K562 (cell line): ENCODE results near the gene VTA1. TPM values are rescaled to one million over a fixed set of nuclear protein-coding genes. Genes with fewer than 3 reads are reported as not detected.

Experiments used
- ATAC-seq: fragments of 200-7000 bp; cut with Tn5 transposase; 3 replicates; pipeline ENCODE4 v1.9.1; 2020; ENCODE audit warnings: moderate library complexity
- BruUV-seq: library from RNA; stranded (reverse); fragments of 400-500 nt; replicated peaks from 2 replicates; lab custom pipeline; 2021; lab: Mats Ljungman, UMichigan
- CTCF ChIA-PET: fragments of 300-600 bp; formaldehyde crosslinking; extraction: SDS; loops from one replicate; lab custom pipeline; 2021; ENCODE audit warnings: low intra/inter-chr PET ratio; lab: Yijun Ruan, JAX
- POLR2A ChIA-PET: fragments of 300-600, 350-650 bp; sonication (Branson Sonifier 250); formaldehyde crosslinking; extraction: SDS; loops from one replicate; lab custom pipeline; 2021; ENCODE audit warnings: antibody characterized with exemption, inconsistent platforms; lab: Yijun Ruan, JAX
- DNase-seq, 4 experiments: peaks; one replicate each; pipeline versions ENCODE4 v3.0.0 to v3.0.0-alpha.2; 2011 to 2018; ENCODE audit warnings: low spot score in 3 of 4, mixed read lengths in 3 of 4; ENCODE audit errors: extremely low read depth in 1 of 4
- FAIRE-seq: peaks from 2 replicates; lab custom pipeline; 2011; peaks lifted over from hg19 to GRCh38; lab: Jason Lieb, UNC
- H2AFZ ChIP-seq: 2 replicates; pipeline ENCODE4 v1.6.0; 2011; ENCODE audit warnings: low read depth, low read length, control low read depth, inconsistent platforms
- H3K27ac ChIP-seq: fragments of 200-600 bp; 3 replicates; pipeline ENCODE4 v1.8.0; 2011; ENCODE audit warnings: low read depth, mild to moderate bottlenecking, control low read depth, inconsistent platforms, low read length, moderate library complexity, mixed read lengths; ENCODE audit errors: extremely low read depth
- H3K27me3 ChIP-seq, 2 experiments: fragments of 300-600 bp in 1 of 2; 2 replicates in 1 of 2; 3 replicates in 1 of 2; pipeline versions ENCODE4 v1.6.0 to v1.8.0; 2011; ENCODE audit warnings: inconsistent platforms in 2 of 2, low read length in 2 of 2, mild to moderate bottlenecking in 1 of 2, mixed read lengths in 1 of 2, moderate library complexity in 1 of 2; ENCODE audit not compliant: control insufficient read depth in 2 of 2, insufficient read depth in 2 of 2
- H3K36me3 ChIP-seq: fragments of 300-600 bp; 3 replicates; pipeline ENCODE4 v1.8.0; 2011; ENCODE audit warnings: mild to moderate bottlenecking, low read length, inconsistent platforms; ENCODE audit not compliant: control insufficient read depth, insufficient read depth
- H3K4me1 ChIP-seq, 2 experiments: fragments of 200-600 bp in 1 of 2; replicated peaks in 1 of 2; 2 replicates in 1 of 2; 3 replicates in 1 of 2; pipeline versions ENCODE4 v1.5.1 to v1.8.0; 2011; ENCODE audit warnings: inconsistent platforms in 2 of 2, low read length in 2 of 2, mild to moderate bottlenecking in 1 of 2, mixed read lengths in 1 of 2, moderate library complexity in 1 of 2; ENCODE audit not compliant: control insufficient read depth in 2 of 2, insufficient read depth in 2 of 2
- H3K4me2 ChIP-seq: 2 replicates; pipeline ENCODE4 v1.6.1; 2011; ENCODE audit warnings: low read length, control low read depth, inconsistent platforms, mixed read lengths; ENCODE audit not compliant: insufficient read depth
- H3K4me3 ChIP-seq: fragments of 200-600 bp; sonication (generic), shearing (Covaris generic); 2 replicates; pipeline ENCODE4 v1.5.1; 2016; ENCODE audit warnings: control low read depth, inconsistent platforms
- H3K79me2 ChIP-seq: fragments of 200-600 bp; 3 replicates; pipeline ENCODE4 v1.8.0; 2011; ENCODE audit warnings: low read length, inconsistent platforms; ENCODE audit not compliant: control insufficient read depth, insufficient read depth
- H3K9ac ChIP-seq, 2 experiments: 2 replicates each; pipeline versions ENCODE4 v1.6.0 to v1.6.1; 2011; ENCODE audit warnings: low read depth in 2 of 2, low read length in 2 of 2, control low read depth in 1 of 2, inconsistent platforms in 1 of 2, mild to moderate bottlenecking in 1 of 2, mixed read lengths in 1 of 2; ENCODE audit not compliant: insufficient read depth in 1 of 2
- H3K9me1 ChIP-seq: one replicate; pipeline ENCODE4 v1.6.0; 2011; ENCODE audit warnings: inconsistent platforms, mild to moderate bottlenecking, low read length, moderate library complexity; ENCODE audit not compliant: control insufficient read depth, insufficient read depth
- H3K9me3 ChIP-seq: replicated peaks from 2 replicates; pipeline ENCODE4 v1.5.1; 2011; ENCODE audit warnings: low read depth, low read length, inconsistent platforms; ENCODE audit not compliant: control insufficient read depth, insufficient read depth
- H4K20me1 ChIP-seq: replicated peaks from 2 replicates; pipeline ENCODE4 v1.6.1; 2011; ENCODE audit warnings: low read length, inconsistent platforms, mixed read lengths; ENCODE audit not compliant: control insufficient read depth, insufficient read depth
- C11orf30 ChIP-seq: fragments of 450-650 bp; IDR thresholded peaks from 2 replicates; pipeline ENCODE4 v1.6.1; 2016; ENCODE audit warnings: low read depth, mild to moderate bottlenecking
- RBBP5 ChIP-seq: fragments of 200-600 bp; sonication (generic); IDR thresholded peaks from 2 replicates; pipeline ENCODE4 v1.6.1; 2012; ENCODE audit warnings: borderline replicate concordance, mild to moderate bottlenecking, low read length, control low read depth, inconsistent platforms; ENCODE audit not compliant: insufficient read depth, poor library complexity, severe bottlenecking
- ZNF695 ChIP-seq: fragments of 450-650 bp; formaldehyde crosslinking; IDR thresholded peaks from 2 replicates; pipeline ENCODE4 v1.4.0; 2020; ENCODE audit warnings: mild to moderate bottlenecking, moderate library complexity
- WGBS: fragments of 100-300 bp; shearing (Covaris generic); methylation state at CpG from one replicate; pipeline ENCODE4 v1.1.6; 2016; ENCODE audit warnings: low coverage, mixed read lengths; ENCODE audit not compliant: insufficient coverage; ENCODE audit errors: missing lambda C conversion rate; 5-methylcytosine and 5-hydroxymethylcytosine counted together
- in situ Hi-C: fragments of 300-500 bp; cut with MboI; formaldehyde crosslinking; loops from 4 replicates; pipeline ENCODE4 v1.15.0; 2018; ENCODE audit warnings: inconsistent platforms, mixed read lengths
- intact Hi-C: fragments of 100-400 bp; cut with micrococcal nuclease; formaldehyde crosslinking; loops from 2 replicates; pipeline ENCODE4 v1.14.2; 2022
- polyA plus RNA-seq, 8 experiments: library from polyadenylated mRNA; depleted of rRNA in 4 of 8; stranded (reverse) in 5 of 8; unstranded in 3 of 8; fragments of >200 nt; fragmentation: Nextera tagmentation in 2 of 8; fragmentation: Illumina TruSeq in 1 of 8; extraction: Ambion mirVana in 2 of 8; extraction: Trizol in 1 of 8; gene quantifications; 2 replicates each; pipeline versions ENCODE4 v1.2.1 to v1.2.3, GENCODE V29; 2011 to 2014; ENCODE audit warnings: inconsistent platforms in 1 of 8, missing spikeins in 1 of 8
- total RNA-seq, 7 experiments: library from RNA; depleted of rRNA in 6 of 7; stranded (reverse); fragments of >200 nt in 6 of 7; fragmentation: Illumina TruSeq in 2 of 7; extraction: Trizol in 2 of 7; gene quantifications; 2 replicates each; pipeline versions ENCODE4 v1.2.1 to v1.2.3, GENCODE V29; 2011 to 2021; ENCODE audit warnings: low replicate concordance in 1 of 7
- TF ChIP-seq, protein P1 (sequence below): fragments of 450-650 bp; IDR thresholded peaks from 2 replicates; pipeline ENCODE4 v1.6.1; 2018; ENCODE audit warnings: mild to moderate bottlenecking, low read depth; ENCODE audit not compliant: partially characterized antibody
- TF ChIP-seq, protein P2 (sequence below): sonication (generic); formaldehyde crosslinking; IDR thresholded peaks from 2 replicates; pipeline ENCODE4 v1.8.0; 2022; ENCODE audit warnings: missing genetic modification reagents, mild to moderate bottlenecking, moderate library complexity, borderline replicate concordance
- TF ChIP-seq, protein P3 (sequence below): fragments of 250-450 bp; sonication (Bioruptor Pico); IDR thresholded peaks from 2 replicates; pipeline ENCODE4 v1.5.0; 2021; ENCODE audit warnings: mild to moderate bottlenecking, moderate library complexity
- TF ChIP-seq, protein P4 (sequence below): sonication (generic); formaldehyde crosslinking; IDR thresholded peaks from 2 replicates; pipeline ENCODE4 v1.8.0; 2023; ENCODE audit warnings: missing genetic modification reagents, mild to moderate bottlenecking, borderline replicate concordance

Gene VTA1
- total and polyA plus RNA-seq, 9 of the 15 experiments (the other 6 are each of a cell fraction or from before 2014, with no cell fraction given) = 47.8 to 182 (median 84.6) TPM

DNA sequence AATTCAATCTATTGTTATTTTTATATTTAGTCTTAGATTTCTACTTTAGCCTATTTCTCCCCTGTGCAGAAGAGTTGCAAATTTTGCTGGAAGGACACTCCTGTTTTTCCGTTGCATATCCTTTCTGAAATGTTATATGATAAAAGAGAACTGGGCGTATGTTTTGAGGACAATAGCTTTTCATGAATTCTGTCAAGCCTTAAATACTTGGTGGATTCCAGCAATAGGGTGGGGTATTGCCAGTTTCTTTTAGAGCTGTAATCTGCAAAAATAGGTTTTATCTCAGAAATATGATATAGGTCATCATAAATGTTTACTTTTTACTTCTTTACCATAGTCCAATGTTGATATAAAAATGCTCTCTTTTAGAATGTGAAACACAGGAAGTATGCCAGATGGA, 42.0 kb downstream of the VTA1 start:
- POLR2A ChIA-PET = no interaction called here
- Histone ChIP-seq H3K79me2 (no peaks in the 10 kb centered on the region), H3K27ac (no peak overlapping the region), H3K9me3 (no peaks in the 10 kb centered on the region), H3K36me3 (peaks cover 8% of the 10 kb centered on the region; the same call in 1 of the 3 replicates), H4K20me1 (no peaks in the 10 kb centered on the region), H2AFZ (no peak overlapping the region), H3K4me2 (no peak overlapping the region), H3K27me3 (no peaks in the 10 kb centered on the region), H3K9ac (no peak overlapping the region), H3K4me1 (no peaks in the 10 kb centered on the region; a peak in 1 of 5 replicates), H3K9me1 (no peaks in the 10 kb centered on the region), H3K4me3 (no peak overlapping the region)
- intact Hi-C loops = no loop called here
- DNase-seq = no peak
- BruUV-seq = no TSS peak
- CTCF ChIA-PET = no interaction called here
- ATAC-seq = no peak
- 95% methylated on average over 2 of the region's 2 CpGs for WGBS
- no peak for FAIRE-seq
- in situ Hi-C loops = no loop called here
- TF ChIP-seq, protein P1, sequence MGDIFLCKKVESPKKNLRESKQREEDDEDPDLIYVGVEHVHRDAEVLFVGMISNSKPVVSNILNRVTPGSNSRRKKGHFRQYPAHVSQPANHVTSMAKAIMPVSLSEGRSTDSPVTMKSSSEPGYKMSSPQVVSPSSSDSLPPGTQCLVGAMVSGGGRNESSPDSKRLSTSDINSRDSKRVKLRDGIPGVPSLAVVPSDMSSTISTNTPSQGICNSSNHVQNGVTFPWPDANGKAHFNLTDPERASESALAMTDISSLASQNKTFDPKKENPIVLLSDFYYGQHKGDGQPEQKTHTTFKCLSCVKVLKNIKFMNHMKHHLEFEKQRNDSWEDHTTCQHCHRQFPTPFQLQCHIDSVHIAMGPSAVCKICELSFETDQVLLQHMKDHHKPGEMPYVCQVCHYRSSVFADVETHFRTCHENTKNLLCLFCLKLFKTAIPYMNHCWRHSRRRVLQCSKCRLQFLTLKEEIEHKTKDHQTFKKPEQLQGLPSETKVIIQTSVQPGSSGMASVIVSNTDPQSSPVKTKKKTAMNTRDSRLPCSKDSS = no peak
- TF ChIP-seq, protein P2, sequence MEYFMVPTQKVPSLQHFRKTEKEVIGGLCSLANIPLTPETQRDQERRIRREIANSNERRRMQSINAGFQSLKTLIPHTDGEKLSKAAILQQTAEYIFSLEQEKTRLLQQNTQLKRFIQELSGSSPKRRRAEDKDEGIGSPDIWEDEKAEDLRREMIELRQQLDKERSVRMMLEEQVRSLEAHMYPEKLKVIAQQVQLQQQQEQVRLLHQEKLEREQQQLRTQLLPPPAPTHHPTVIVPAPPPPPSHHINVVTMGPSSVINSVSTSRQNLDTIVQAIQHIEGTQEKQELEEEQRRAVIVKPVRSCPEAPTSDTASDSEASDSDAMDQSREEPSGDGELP (CRISPR knock-in tag) = no peak
- TF ChIP-seq, protein P3, sequence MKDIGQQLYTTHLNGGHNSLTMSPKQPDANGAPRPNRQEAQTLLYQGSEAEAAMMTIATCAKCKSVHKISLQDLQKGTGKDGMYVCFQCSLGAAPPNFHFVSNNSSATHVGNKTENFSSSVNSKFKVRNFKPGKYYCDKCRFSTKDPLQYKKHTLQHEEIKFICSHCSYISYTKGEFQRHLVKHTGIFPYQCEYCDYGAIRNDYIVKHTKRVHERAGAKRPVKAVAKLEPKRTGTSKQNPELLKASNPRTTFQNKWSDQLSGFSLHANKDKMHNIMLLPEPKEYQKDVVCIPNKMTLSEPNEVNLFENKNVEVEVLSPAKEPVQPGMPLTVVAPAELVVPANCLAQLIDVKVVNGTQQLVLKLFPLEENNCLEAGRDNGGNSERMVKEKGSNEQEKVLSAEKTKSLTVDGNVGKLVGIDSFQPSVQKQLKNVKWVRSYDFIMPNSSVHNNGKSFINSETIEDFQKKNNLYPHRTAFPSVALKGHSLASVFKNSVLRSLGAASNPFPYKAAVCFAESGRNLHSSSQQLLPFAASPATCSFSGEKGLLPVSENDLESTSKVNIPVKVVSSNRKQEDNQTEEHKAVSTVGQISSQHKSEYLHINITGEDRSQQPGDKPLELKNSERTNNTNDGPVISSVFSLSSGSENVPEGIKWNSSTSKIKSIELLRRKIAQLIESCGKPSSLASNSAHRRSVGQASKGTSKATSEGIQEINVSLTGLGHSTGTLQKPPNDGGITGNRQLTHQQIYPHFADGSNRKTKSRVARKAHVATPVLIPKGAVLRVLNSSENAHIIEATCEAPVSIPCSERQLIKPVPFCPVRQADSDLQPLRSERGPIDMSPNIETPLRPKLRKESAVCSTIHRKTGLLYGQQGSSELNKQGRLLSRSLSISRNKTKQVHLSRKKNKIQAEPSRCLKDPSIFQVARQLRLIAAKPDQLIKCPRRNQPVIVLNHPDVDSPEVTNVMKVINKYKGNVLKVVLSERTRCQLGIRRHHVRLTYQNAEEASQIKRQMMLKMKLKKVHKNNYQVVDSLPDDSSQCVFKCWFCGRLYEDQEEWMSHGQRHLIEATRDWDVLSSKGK (CRISPR knock-in tag) = no peak
- TF ChIP-seq C11orf30 (no peak), ZNF695 (no peak), RBBP5 (no peak)
- TF ChIP-seq, protein P4, sequence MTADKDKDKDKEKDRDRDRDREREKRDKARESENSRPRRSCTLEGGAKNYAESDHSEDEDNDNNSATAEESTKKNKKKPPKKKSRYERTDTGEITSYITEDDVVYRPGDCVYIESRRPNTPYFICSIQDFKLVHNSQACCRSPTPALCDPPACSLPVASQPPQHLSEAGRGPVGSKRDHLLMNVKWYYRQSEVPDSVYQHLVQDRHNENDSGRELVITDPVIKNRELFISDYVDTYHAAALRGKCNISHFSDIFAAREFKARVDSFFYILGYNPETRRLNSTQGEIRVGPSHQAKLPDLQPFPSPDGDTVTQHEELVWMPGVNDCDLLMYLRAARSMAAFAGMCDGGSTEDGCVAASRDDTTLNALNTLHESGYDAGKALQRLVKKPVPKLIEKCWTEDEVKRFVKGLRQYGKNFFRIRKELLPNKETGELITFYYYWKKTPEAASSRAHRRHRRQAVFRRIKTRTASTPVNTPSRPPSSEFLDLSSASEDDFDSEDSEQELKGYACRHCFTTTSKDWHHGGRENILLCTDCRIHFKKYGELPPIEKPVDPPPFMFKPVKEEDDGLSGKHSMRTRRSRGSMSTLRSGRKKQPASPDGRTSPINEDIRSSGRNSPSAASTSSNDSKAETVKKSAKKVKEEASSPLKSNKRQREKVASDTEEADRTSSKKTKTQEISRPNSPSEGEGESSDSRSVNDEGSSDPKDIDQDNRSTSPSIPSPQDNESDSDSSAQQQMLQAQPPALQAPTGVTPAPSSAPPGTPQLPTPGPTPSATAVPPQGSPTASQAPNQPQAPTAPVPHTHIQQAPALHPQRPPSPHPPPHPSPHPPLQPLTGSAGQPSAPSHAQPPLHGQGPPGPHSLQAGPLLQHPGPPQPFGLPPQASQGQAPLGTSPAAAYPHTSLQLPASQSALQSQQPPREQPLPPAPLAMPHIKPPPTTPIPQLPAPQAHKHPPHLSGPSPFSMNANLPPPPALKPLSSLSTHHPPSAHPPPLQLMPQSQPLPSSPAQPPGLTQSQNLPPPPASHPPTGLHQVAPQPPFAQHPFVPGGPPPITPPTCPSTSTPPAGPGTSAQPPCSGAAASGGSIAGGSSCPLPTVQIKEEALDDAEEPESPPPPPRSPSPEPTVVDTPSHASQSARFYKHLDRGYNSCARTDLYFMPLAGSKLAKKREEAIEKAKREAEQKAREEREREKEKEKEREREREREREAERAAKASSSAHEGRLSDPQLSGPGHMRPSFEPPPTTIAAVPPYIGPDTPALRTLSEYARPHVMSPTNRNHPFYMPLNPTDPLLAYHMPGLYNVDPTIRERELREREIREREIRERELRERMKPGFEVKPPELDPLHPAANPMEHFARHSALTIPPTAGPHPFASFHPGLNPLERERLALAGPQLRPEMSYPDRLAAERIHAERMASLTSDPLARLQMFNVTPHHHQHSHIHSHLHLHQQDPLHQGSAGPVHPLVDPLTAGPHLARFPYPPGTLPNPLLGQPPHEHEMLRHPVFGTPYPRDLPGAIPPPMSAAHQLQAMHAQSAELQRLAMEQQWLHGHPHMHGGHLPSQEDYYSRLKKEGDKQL (CRISPR knock-in tag) = no peak
